GM18505 (cell line): ENCODE data around the gene FXYD1.

Source experiments
- ATAC-seq: cut with Tn5 transposase; IDR thresholded peaks from one replicate; pipeline ENCODE4 v1.9.1; 2021; ENCODE audit not compliant: unreplicated experiment
- POLR2A ChIP-seq: IDR thresholded peaks from 4 replicates; pipeline ENCODE4 v1.6.1; 2011; ENCODE audit warnings: borderline replicate concordance; ENCODE audit not compliant: insufficient read depth, insufficient read length; ENCODE audit errors: extremely low read depth

Gene FXYD1

GRCh38 chr19:35138305-35138892, at the start of gene FXYD1:
Gene FXYD1, plus strand, starts transcription at chr19:35138824. Its CDS starts 1,256 bp downstream, at chr19:35140080.
- ATAC-seq: no peak

GRCh38 chr19:35089554-35089953, 49.1 kb upstream of the FXYD1 start:
- no peak for ATAC-seq

More at GRCh38 chr19:35138305-35138892, at the start of gene FXYD1:
- no peak for TF ChIP-seq POLR2A

DNA sequence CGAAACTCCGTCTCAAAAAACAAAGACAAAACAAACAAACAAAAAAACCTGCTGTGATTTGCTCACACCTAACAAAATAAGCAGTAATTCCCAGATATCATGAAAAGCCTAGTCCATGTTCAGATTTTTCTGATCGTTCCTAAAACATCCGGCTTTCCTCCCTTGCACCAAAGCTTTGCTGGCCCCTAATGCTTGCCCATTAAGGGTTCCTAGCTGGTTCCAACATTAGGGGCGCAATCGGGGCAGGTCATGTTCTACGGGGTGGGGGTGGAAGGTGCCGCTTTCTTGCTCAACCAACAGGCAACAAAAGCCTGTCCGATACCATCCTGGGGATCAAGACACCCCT, 48.5 kb upstream of the FXYD1 start:
- no peak for ATAC-seq
- no peak for TF ChIP-seq POLR2A

More at GRCh38 chr19:35089554-35089953, 49.1 kb upstream of the FXYD1 start:
- no peak for TF ChIP-seq POLR2A

- ATAC-seq: no peak
- TF ChIP-seq POLR2A: no peak
These were observed 48.0 kb upstream of the FXYD1 start for GRCh38 chr19:35090506-35091214.

DNA sequence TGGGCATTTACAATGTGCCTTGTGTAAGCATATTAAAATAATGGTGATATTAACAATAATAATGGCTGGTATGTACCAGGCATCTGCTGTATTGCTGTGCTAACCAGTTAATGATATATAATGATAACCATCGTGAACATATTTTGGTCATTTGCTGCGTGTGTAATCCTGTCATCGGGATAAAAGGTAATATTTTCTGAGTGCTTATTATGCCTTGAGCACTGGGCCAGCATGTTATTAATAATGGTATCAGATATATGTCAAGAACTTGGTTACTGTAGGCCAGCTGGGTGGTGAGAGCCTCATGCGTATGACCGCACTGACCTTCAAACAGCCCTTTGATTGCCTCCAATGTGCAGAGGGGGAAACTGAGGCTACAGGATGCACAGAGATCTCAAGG, 45.2 kb upstream of the FXYD1 start:
- ATAC-seq: no peak

GRCh38 chr19:35093941-35094647, 44.5 kb upstream of the FXYD1 start:
- no peak for TF ChIP-seq POLR2A
- ATAC-seq: no peak

More for the DNA sequence above, 45.2 kb upstream of the FXYD1 start:
- TF ChIP-seq POLR2A: no peak

DNA sequence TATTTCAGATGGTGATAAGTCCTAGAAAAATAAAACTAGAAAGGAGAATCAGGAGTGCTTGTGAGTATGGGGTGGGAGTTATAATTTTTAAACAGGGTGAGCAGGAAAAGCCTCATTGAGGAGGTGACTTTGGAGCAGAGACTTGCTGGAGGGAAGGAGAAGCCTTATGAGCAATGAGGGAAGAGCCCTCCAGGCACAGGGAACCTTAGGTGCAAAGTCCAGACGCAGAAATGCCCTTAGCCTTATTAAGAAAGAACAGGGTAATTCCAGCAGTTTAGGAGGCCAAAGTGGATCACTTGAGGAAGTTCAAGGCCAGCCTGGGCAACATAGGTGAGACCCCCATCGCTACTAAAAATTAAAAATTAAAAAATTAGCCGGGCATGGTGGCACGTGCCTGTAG, 44.0 kb upstream of the FXYD1 start:
- ATAC-seq: no peak
- no peak for TF ChIP-seq POLR2A

- no peak for ATAC-seq
- no peak for TF ChIP-seq POLR2A
These were observed 42.8 kb upstream of the FXYD1 start for GRCh38 chr19:35095667-35096368.

DNA sequence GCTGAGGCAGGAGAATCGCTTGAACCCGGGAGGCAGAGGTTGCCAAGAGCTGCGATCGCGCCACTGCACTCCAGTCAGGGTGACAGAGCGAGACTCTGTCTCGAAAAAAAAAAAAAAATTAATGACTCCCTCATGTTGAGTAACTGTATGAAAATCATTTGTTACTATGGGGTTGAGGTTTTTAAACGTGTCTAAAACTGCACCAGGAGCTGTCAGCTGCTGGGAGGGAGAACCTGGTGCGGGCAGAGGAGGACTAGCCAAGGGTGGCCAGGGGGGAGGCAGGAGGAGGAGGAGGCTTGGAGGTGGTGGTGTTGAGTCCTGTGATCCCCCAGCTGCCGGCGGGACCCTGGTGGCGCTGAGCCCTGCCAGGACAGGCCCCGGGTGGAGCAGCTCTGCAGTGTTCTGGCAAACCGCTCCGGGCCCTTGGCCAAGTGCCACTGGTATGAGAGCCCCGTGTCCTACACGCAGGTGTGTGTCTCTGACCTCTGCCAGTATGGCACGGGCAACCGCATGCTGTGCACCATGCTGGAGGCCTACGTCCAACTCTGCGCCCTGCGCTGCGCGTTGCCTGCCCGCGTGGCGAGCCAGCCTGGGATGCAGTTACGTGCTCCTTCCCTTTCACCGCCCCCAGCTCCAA, 40.1 kb upstream of the FXYD1 start:
- TF ChIP-seq POLR2A: no peak
- no peak for ATAC-seq

GRCh38 chr19:35099155-35099896, 39.3 kb upstream of the FXYD1 start:
- ATAC-seq: no peak

DNA sequence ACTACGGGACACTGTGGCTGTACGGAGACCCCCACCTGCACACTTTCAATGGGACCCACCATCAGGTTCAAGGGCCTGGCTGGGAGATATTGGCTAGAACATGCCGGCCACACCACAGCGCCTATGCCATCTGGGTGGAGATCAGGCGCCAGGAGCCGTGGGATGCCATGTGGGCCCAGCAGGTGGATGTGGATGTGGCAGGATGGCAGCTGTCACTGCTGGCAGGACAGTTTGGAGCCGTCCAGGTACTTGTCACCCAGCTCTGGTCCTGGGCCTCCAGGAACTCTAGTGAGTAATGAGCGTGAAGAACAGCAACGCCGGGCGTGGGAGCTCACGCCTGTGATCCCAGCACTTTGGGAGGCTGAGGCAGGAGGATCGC, 38.7 kb upstream of the FXYD1 start:
- no peak for ATAC-seq
- no peak for TF ChIP-seq POLR2A

More at GRCh38 chr19:35099155-35099896, 39.3 kb upstream of the FXYD1 start:
- no peak for TF ChIP-seq POLR2A
